ENCODE measurements around the gene KCTD11.
"Not testable (repeated sequence)": the region's sequence is repeated elsewhere in the genome, so short reads cannot be mapped to it uniquely, and the experiment has no call there.

The KCTD11 gene

DNA sequence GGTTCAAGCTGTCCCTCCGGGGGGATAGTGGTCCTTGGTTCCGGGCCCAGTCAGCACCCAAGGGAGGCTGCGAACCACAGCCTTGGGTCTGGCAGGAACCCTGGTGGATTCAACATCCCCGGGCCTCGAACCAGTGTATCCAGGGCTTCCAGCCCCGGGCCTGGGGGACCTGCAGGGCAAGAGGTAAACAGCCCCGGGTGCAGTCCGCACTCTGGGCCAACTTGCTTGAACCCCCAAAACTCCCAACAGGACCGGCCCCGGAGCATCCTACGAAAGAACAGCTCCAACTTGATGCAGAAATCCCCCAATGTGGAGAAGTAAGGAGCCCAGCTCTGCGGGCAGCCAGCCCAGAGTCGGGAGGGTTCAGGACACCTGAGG is 21.3 kb upstream of the KCTD11 start:
- TF ChIP-seq, protein P1, sequence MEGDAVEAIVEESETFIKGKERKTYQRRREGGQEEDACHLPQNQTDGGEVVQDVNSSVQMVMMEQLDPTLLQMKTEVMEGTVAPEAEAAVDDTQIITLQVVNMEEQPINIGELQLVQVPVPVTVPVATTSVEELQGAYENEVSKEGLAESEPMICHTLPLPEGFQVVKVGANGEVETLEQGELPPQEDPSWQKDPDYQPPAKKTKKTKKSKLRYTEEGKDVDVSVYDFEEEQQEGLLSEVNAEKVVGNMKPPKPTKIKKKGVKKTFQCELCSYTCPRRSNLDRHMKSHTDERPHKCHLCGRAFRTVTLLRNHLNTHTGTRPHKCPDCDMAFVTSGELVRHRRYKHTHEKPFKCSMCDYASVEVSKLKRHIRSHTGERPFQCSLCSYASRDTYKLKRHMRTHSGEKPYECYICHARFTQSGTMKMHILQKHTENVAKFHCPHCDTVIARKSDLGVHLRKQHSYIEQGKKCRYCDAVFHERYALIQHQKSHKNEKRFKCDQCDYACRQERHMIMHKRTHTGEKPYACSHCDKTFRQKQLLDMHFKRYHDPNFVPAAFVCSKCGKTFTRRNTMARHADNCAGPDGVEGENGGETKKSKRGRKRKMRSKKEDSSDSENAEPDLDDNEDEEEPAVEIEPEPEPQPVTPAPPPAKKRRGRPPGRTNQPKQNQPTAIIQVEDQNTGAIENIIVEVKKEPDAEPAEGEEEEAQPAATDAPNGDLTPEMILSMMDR (IDR thresholded peaks at IDR 0.05; ENCODE audit: control extremely low read depth, extremely low read depth, low read depth, missing control alignments), result no peak
- CTCF ChIA-PET, result interaction anchor here (1.1 to 3.7 kb wide), 4 partner anchors 13 to 230 kb away, joined by 3 to 15 read pairs (median 10); no protein-coding TSS in a partner anchor
- POLR2A ChIA-PET, result interaction anchor here (1.7 kb wide), 1 partner anchor 15 kb away, joined by 6 read pairs; the partner anchor contains the start of gene GPS2
- DNase-seq (ENCODE audit: extremely low spot score), result no peak

DNA sequence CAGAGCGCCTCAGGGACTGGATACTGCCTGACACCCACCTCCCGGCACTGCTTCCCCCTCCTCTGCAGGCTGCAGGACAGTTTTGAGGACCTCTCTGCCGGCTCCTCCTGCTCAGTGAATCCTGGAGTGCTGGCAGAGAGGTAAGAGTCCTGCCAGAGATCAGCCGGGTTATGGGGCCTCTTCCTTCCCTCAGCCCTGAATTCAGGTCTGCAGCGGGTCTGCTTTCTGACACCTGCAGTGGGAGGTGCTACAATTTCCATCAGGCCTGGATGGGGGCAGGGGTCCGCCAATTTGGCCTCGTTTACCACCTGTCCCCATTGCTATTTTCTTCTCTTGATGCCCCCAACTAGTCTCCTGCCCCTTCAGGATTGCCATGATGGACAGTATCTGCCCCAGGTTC is 19.9 kb upstream of the KCTD11 start:
- TF ChIP-seq, protein P1 (IDR thresholded peaks at IDR 0.05; ENCODE audit: control extremely low read depth, extremely low read depth, low read depth, missing control alignments), result no peak
- DNase-seq (ENCODE audit: extremely low spot score), result no peak
- CTCF ChIA-PET, result interaction anchor here (0.9 to 3.7 kb wide), 2 partner anchors 21 to 24 kb away, joined by 3 to 15 read pairs; no protein-coding TSS in a partner anchor
- POLR2A ChIA-PET, result interaction anchor here (0.6 kb wide), 1 partner anchor 30 kb away, joined by 12 read pairs; no protein-coding TSS in a partner anchor

DNA sequence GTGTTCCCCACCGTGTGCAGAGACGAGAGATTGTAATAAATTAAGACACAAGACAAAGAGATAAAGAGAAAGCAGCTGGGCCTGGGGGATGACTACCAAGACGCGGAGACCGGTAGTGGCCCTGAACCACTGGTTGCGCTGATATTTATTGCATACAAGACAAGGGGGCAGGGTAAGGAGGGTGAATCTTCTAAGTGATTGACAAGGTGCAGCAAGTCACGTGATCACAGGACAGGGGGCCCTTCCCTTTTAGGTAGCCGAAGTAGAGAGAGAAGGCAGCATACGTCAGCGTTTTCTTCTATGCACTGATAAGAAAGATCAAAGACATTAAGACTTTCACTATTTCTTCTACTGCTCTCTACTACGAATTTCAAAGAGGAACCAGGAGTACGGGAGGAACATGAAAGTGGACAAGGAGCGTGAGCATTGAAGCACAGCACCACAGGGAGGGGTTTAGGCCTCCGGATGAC is 19.3 kb upstream of the KCTD11 start:
- ChIA-PET POLR2A (interaction anchor here (0.6 kb wide), 1 partner anchor 30 kb away, joined by 12 read pairs; no protein-coding TSS in a partner anchor), CTCF (interaction anchor here (0.9 to 3.7 kb wide), 2 partner anchors 20 to 24 kb away, joined by 3 to 15 read pairs; no protein-coding TSS in a partner anchor)
- DNase-seq (ENCODE audit: extremely low spot score), result not testable (repeated sequence)

DNA sequence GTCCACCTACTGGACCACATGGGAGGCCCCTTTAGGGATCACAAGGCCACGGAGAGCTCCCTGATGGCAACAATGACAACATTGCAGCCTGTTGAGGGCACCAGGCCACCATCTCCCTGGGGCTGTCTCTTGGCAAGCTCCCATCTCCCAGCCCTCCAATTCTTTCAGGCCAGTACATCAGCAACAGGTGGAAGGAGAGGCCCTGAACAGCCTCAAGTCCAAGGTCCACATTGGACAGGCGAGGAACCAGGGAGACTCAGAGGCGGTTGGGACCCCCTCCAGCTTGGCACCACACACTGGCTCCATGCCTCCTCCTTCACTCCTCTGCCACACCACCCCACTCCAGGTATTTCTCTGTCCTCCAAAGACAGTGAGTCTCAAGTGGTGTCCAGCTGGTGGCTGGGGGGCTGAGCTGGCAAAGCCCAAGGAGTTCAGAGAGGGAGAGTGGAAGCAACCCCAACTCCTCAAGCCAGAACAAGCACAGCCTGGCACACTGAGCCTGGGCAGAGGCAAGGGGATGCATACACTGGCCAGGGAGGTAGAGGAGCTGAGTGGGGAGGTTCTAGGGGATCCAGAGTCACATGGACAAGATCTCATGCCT is 16.9 kb upstream of the KCTD11 start:
- ChIA-PET CTCF (interaction anchor here (1.0 to 5.7 kb wide), 10 partner anchors 8 to 226 kb away, joined by 3 to 62 read pairs (median 10); partner anchors contain the start of genes KCTD11 and TMEM95), POLR2A (no interaction called here)

DNA sequence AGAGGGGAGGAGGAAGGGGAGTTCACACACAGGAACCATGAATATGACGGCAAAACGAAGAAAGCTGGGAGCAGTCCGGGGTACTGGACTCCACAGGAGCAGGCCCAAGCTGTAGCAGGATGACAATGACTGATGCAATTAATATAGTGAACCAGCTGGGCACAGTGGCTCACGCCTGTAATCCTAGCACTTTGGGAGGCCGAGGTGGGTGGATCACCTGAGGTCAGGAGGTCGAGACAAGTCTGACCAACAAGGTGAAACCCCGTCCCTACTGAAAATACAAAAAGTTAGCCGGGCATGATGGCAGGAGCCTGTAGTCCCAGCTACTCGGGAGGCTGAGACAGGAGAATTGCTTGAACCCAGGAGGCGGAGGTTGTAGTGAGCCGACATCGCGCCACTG is 16.2 kb upstream of the KCTD11 start:
- CTCF ChIA-PET, result interaction anchor here (0.8 to 5.7 kb wide), 13 partner anchors 9 to 253 kb away, joined by 3 to 62 read pairs (median 6); partner anchors contain the start of genes KCTD11, SENP3 and TMEM95
- not testable (repeated sequence) for DNase-seq (ENCODE audit: extremely low spot score)
- POLR2A ChIA-PET, result interaction anchor here (1.2 to 1.5 kb wide), 2 partner anchors 14 to 149 kb away, joined by 3 to 7 read pairs; partner anchors contain the start of gene POLR2A

More for the DNA sequence above, 16.9 kb upstream of the KCTD11 start:
- TF ChIP-seq, protein P1 (IDR thresholded peaks at IDR 0.05; ENCODE audit: control extremely low read depth, extremely low read depth, low read depth, missing control alignments), result no peak
- no peak for DNase-seq (ENCODE audit: extremely low spot score)

DNA sequence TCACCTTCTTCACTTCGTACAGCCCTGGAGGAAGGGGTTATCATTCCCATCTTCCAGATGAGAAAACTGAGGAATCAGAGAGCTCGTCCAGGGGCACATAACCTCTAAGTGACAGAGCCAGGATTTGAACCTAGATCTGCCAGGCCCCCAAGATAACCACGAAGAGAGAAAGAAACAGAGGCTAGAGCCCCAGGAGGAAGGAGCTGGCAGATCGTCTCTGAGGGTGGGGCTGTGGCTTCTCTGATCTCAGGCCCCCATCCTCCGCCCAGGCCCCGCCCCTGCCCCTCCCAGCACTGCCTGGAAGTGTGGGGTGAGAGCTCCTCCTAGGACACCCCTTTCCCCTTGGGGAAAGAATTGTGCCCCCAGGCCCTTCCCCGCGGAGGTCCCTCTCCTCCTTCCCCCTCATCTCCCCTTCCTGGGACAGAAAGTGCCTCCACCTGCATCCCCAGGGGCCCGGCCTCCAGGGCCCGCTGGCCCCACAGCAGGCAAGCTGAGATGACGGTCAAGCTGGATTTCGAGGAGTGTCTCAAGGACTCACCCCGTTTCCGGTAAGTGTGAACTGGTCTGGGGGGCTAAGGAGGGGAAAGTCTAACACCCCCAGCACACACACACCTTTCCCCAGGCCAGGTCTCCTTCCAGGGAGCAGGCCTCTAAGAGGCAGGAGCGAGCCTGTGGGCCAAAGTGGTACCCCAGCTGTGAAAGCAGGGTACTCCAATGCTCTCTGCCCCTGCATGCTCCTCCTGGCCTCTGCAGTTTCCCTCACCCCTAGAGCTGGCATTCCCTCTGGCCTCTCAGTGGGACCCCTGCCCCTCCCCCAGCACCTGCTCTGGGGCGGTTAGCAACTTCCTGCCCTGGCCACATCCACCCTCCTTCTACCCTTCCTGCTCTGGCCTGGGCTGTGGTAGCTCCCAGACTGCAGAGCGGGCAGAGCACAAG is 15.5 kb upstream of the KCTD11 start, which contains the start of gene ACAP1:
Gene ACAP1 (plus strand): TSS at position 290 of the 936 bp plus-strand sequence. CDS start 206 bp downstream, at position 496.
- POLR2A ChIA-PET, result interaction anchor here (0.7 to 1.5 kb wide), 4 partner anchors 8 to 148 kb away, joined by 3 to 7 read pairs (median 3); partner anchors contain the start of gene POLR2A
- TF ChIP-seq, protein P1 (IDR thresholded peaks at IDR 0.05; ENCODE audit: control extremely low read depth, extremely low read depth, low read depth, missing control alignments), result peak; percentile 18
- DNase-seq (ENCODE audit: extremely low spot score), result peak; percentile 81
- CTCF ChIA-PET, result interaction anchor here (0.8 to 5.7 kb wide), 12 partner anchors 9 to 253 kb away, joined by 3 to 62 read pairs (median 8); partner anchors contain the start of genes CHRNB1, KCTD11, SENP3 and TMEM95

DNA sequence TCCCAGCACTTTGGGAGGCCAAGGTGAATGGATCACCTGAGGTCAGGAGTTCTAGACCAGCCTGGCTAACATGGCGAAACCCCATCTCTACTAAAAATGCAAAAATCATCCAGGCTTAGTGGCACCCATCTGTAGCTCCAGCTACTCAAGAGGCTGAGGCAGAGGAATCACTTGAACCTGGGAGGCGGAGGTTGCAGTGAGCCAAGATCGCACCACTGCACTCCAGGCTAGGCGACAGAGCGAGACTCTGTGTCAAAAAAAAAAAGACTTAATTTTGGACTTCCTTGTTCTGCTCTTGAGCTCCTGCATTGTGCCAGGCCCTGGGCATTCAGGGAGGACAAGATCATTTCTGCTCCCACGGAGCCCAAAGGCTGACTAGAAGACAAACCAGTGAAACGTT is 14.4 kb upstream of the KCTD11 start:
- CTCF ChIA-PET, result interaction anchor here (1.1 to 5.7 kb wide), 7 partner anchors 11 to 188 kb away, joined by 3 to 62 read pairs (median 16); partner anchors contain the start of genes CHRNB1, KCTD11 and TMEM95
- POLR2A ChIA-PET; DNase-seq (ENCODE audit: extremely low spot score): not testable (repeated sequence)
